CD14-positive monocyte (primary cell): ENCODE results near the gene GAS2L2. TPM values are rescaled to one million over a fixed set of nuclear protein-coding genes. Genes with fewer than 3 reads are reported as not detected.

Experiments
- DNase-seq, 3 donors: peaks; one replicate each; pipeline ENCODE4 v3.0.0-alpha.2; 2011 to 2022
- H2AFZ ChIP-seq: 2 replicates; pipeline ENCODE4 v1.6.0; 2012; ENCODE audit warnings: mild to moderate bottlenecking, low read depth, low read length, inconsistent platforms; ENCODE audit not compliant: insufficient read depth, poor library complexity, severe bottlenecking
- H3K27ac ChIP-seq, 2 donors: 1 replicate in 1 of 2; 2 replicates in 1 of 2; pipeline ENCODE4 v1.5.1; 2012 to 2013; ENCODE audit warnings: low read length in 2 of 2, control low read depth in 1 of 2, inconsistent platforms in 1 of 2, low read depth in 1 of 2, mild to moderate bottlenecking in 1 of 2
- H3K27me3 ChIP-seq, 2 donors: one replicate each; pipeline versions ENCODE4 v1.6.0 to v1.6.1; 2011 to 2013; ENCODE audit warnings: low read length in 2 of 2; ENCODE audit not compliant: control insufficient read depth in 2 of 2, insufficient read depth in 2 of 2
- H3K36me3 ChIP-seq, 2 donors: replicated peaks in 1 of 2; 1 replicate in 1 of 2; 2 replicates in 1 of 2; pipeline versions ENCODE4 v1.5.1 to v1.6.1; 2012 to 2013; ENCODE audit warnings: low read length in 2 of 2, control low read depth in 1 of 2, inconsistent platforms in 1 of 2, mild to moderate bottlenecking in 1 of 2; ENCODE audit not compliant: insufficient read depth in 2 of 2, control insufficient read depth in 1 of 2
- H3K4me1 ChIP-seq, 2 donors: 1 replicate in 1 of 2; 2 replicates in 1 of 2; pipeline versions ENCODE4 v1.5.1 to v1.6.1; 2012 to 2013; ENCODE audit warnings: low read length in 2 of 2, control low read depth in 1 of 2, inconsistent platforms in 1 of 2, mild to moderate bottlenecking in 1 of 2, moderate library complexity in 1 of 2; ENCODE audit not compliant: insufficient read depth in 2 of 2, control insufficient read depth in 1 of 2
- H3K4me2 ChIP-seq: replicated peaks from 2 replicates; pipeline ENCODE3; 2012; ENCODE audit warnings: low read length, moderate library complexity, mild to moderate bottlenecking; ENCODE audit not compliant: poor library complexity, severe bottlenecking; ENCODE audit errors: extremely low read depth
- H3K4me3 ChIP-seq, 3 experiments: fragments of 200-600 bp in 1 of 3; sonication (generic) in 1 of 3; replicated peaks in 1 of 3; 1 replicate in 2 of 3; 2 replicates in 1 of 3; pipeline ENCODE4 v1.5.1; 2011 to 2013; ENCODE audit warnings: low read length in 3 of 3, mild to moderate bottlenecking in 3 of 3, control low read depth in 2 of 3, low read depth in 2 of 3, inconsistent platforms in 1 of 3, moderate library complexity in 1 of 3
- H3K79me2 ChIP-seq: 2 replicates; pipeline ENCODE4 v1.6.0; 2012; ENCODE audit warnings: mild to moderate bottlenecking, control low read depth, inconsistent platforms, low read length, moderate library complexity; ENCODE audit not compliant: insufficient read depth
- H3K9ac ChIP-seq: 2 replicates; pipeline ENCODE4 v1.6.0; 2017; ENCODE audit warnings: low read length, mild to moderate bottlenecking; ENCODE audit not compliant: insufficient read depth, poor library complexity, severe bottlenecking
- H3K9me3 ChIP-seq, 2 donors: replicated peaks in 1 of 2; 1 replicate in 1 of 2; 2 replicates in 1 of 2; pipeline versions ENCODE4 v1.5.1 to v1.6.1; 2012 to 2013; ENCODE audit warnings: low read length in 2 of 2, control low read depth in 1 of 2; ENCODE audit not compliant: control insufficient read depth in 1 of 2, insufficient read depth in 1 of 2
- H4K20me1 ChIP-seq: 2 replicates; pipeline ENCODE4 v1.6.0; 2012; ENCODE audit warnings: mild to moderate bottlenecking, low read length, control low read depth, moderate library complexity; ENCODE audit not compliant: insufficient read depth
- H3K27ac Mint-ChIP-seq, 7 donors: one replicate each; pipeline ENCODE4 v1.8.0; 2020; ENCODE audit warnings: mild to moderate bottlenecking in 7 of 7, mixed read lengths in 7 of 7, moderate library complexity in 6 of 7, inconsistent platforms in 2 of 7
- H3K27me3 Mint-ChIP-seq, 3 donors: one replicate each; pipeline ENCODE4 v1.8.0; 2021 to 2022; ENCODE audit warnings: low read depth in 3 of 3, mild to moderate bottlenecking in 3 of 3, mixed read lengths in 3 of 3, moderate library complexity in 3 of 3, inconsistent platforms in 1 of 3
- H3K36me3 Mint-ChIP-seq, 2 donors: one replicate each; pipeline ENCODE4 v1.8.0; 2020; ENCODE audit warnings: mixed read lengths in 2 of 2, inconsistent platforms in 1 of 2, mild to moderate bottlenecking in 1 of 2
- H3K4me1 Mint-ChIP-seq: one replicate; pipeline ENCODE4 v1.8.0; 2020; ENCODE audit warnings: mild to moderate bottlenecking, mixed read lengths
- H3K4me3 Mint-ChIP-seq, 2 donors: one replicate each; pipeline ENCODE4 v1.8.0; 2020; ENCODE audit warnings: mild to moderate bottlenecking in 2 of 2, mixed read lengths in 2 of 2, moderate library complexity in 1 of 2
- H3K9me3 Mint-ChIP-seq, 7 donors: one replicate each; pipeline ENCODE4 v1.8.0; 2020 to 2022; ENCODE audit warnings: mixed read lengths in 7 of 7, mild to moderate bottlenecking in 6 of 7, moderate library complexity in 6 of 7, inconsistent platforms in 2 of 7
- WGBS: methylation state at CpG from one replicate; pipeline ENCODE4 v1.1.5; 2013; ENCODE audit warnings: missing lambda C conversion rate; ENCODE audit not compliant: insufficient coverage; 5-methylcytosine and 5-hydroxymethylcytosine counted together
- intact Hi-C, 2 donors: fragments of 100-400 bp; cut with micrococcal nuclease; formaldehyde crosslinking; loops; one replicate each; pipeline versions ENCODE4 v1.15.0 to v1.15.1; 2023
- polyA plus RNA-seq, 3 donors: library from polyadenylated mRNA; depleted of rRNA in 1 of 3; unstranded in 2 of 3; stranded (reverse) in 1 of 3; fragments of 300-500 nt in 2 of 3; fragments of >200 nt in 1 of 3; fragmentation: Illumina TruSeq in 2 of 3; gene quantifications; 1 replicate in 2 of 3; 2 replicates in 1 of 3; pipeline ENCODE4 v1.2.3, GENCODE V29; 2012 to 2021
- TF ChIP-seq, protein P1 (sequence below): fragments of 200-600 bp; IDR thresholded peaks from one replicate; pipeline ENCODE4 v1.8.0; 2022; ENCODE audit warnings: antibody characterized with exemption, mild to moderate bottlenecking

The GAS2L2 gene
- polyA plus RNA-seq, 3 donors: not detected

DNA sequence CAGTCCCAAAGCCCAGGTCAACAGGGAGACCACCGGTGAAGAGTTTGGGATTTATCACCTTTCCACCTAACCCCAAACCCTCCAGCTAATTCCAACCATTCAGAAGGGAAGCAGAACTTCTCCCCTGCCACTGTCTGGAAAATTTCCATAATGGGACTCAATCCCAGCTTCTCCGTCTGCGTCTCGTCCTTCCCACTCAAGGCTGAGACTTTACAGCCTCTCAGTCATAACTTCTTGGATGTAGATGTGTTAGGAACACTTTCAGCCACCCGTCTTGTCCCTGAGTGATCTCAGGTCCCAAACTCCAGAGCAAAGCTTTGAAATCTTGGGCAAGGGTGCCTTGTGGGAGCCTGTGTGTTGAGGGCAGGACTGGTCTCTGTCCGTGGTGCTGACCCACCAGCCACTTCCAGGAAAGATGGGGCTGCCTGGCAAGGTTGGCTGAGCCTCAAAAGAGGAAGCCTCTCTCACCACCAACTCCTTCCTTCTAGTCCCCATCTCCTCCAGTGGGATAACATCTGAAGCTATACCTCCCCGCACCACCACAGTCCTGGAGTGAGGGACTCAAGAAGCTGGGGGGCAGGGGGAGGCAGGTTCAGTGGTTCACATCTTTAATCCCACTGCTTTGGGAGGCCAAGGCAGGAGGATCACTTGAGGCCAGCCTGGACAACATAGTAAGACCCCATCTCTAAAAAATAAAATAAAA, 9.3 kb downstream of the GAS2L2 start:
- H3K79me2 ChIP-seq: no peaks in the 10 kb centered on the region
- no peak overlapping the region for H3K4me2 ChIP-seq
- H3K27ac ChIP-seq: no peak overlapping the region
- Mint-ChIP-seq H3K4me1 (peaks cover 6% of the 10 kb centered on the region), H3K27ac (peak overlapping the region in 1 of 7 donors; percentile 8), H3K36me3 (no peaks in the 10 kb centered on the region), H3K27me3 (peaks cover 35 to 49% (median 46%) of the 10 kb centered on the region in 3 donors), H3K4me3 (no peak overlapping the region), H3K9me3 (peaks cover 0 to 8% (median 0%) of the 10 kb centered on the region in 7 donors)
- H3K4me3 ChIP-seq: no peak overlapping the region
- no peak for DNase-seq
- no peak overlapping the region for H2AFZ ChIP-seq
- H3K9ac ChIP-seq: no peak overlapping the region
- H3K4me1 ChIP-seq: no peaks in the 10 kb centered on the region
- H4K20me1 ChIP-seq: no peaks in the 10 kb centered on the region
- intact Hi-C loops: loop anchor here in 1 of 2 donors (10.0 kb wide), 1 partner anchor 579 kb away; no protein-coding TSS in a partner anchor
- H3K9me3 ChIP-seq: peaks cover 0 to 3% of the 10 kb centered on the region in 2 donors
- 59% methylated on average over 2 of the region's 7 CpGs for WGBS
- H3K36me3 ChIP-seq: no peaks in the 10 kb centered on the region
- peaks cover 7 to 38% of the 10 kb centered on the region in 2 donors for H3K27me3 ChIP-seq
- TF ChIP-seq, protein P1, sequence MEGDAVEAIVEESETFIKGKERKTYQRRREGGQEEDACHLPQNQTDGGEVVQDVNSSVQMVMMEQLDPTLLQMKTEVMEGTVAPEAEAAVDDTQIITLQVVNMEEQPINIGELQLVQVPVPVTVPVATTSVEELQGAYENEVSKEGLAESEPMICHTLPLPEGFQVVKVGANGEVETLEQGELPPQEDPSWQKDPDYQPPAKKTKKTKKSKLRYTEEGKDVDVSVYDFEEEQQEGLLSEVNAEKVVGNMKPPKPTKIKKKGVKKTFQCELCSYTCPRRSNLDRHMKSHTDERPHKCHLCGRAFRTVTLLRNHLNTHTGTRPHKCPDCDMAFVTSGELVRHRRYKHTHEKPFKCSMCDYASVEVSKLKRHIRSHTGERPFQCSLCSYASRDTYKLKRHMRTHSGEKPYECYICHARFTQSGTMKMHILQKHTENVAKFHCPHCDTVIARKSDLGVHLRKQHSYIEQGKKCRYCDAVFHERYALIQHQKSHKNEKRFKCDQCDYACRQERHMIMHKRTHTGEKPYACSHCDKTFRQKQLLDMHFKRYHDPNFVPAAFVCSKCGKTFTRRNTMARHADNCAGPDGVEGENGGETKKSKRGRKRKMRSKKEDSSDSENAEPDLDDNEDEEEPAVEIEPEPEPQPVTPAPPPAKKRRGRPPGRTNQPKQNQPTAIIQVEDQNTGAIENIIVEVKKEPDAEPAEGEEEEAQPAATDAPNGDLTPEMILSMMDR: no peak

DNA sequence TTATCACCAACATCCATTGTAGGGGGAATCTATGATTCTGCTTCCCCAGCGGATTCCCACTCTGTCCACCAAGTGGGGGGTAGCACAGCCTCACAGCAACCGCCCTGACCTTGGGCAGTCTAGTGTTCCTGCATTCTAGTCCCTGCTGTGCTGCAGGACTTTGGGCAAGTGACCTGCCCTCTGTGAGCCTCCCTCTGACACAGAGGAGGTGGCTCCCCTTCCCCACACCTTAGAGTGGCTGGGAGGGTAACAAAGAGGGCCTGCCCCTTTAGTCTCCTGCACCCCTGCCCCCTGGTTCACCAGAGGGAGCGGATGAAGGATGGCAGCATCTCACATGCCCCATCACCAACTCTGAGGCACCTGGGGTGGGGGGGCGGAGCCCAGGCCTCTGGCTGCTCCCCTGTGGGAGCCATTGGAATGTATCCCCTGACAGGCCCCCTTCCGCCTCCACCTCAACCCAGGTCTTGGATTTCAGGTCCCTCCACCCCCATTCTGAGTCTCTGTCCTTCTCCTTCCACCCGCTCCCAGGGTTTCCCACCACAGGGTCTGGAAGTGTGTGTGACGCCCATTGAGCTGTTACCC, 10.1 kb downstream of the GAS2L2 start:
- Mint-ChIP-seq H3K4me1 (peaks cover 6% of the 10 kb centered on the region), H3K36me3 (no peaks in the 10 kb centered on the region), H3K9me3 (peaks cover 0 to 8% (median 0%) of the 10 kb centered on the region in 7 donors), H3K4me3 (no peak overlapping the region), H3K27ac (no peak overlapping the region), H3K27me3 (peaks cover 29 to 46% (median 40%) of the 10 kb centered on the region in 3 donors)
- Histone ChIP-seq H3K79me2 (no peaks in the 10 kb centered on the region), H3K4me1 (no peaks in the 10 kb centered on the region), H3K36me3 (no peaks in the 10 kb centered on the region), H3K27me3 (peaks cover 7 to 30% of the 10 kb centered on the region in 2 donors), H3K4me2 (no peak overlapping the region), H2AFZ (no peak overlapping the region), H3K9me3 (no peaks in the 10 kb centered on the region), H4K20me1 (no peaks in the 10 kb centered on the region), H3K27ac (no peak overlapping the region), H3K9ac (no peak overlapping the region), H3K4me3 (no peak overlapping the region)
- no peak for DNase-seq
- 79% methylated on average over 4 of the region's 7 CpGs for WGBS
- intact Hi-C loops: loop anchor here in 1 of 2 donors (10.0 kb wide), 1 partner anchor 578 kb away; no protein-coding TSS in a partner anchor
- TF ChIP-seq, protein P1: no peak
